Liver (tissue), 9 donors: ENCODE data around the gene PRKD1. TPM values are rescaled to one million over a fixed set of nuclear protein-coding genes. Genes with fewer than 3 reads are reported as not detected.
"Not testable (repeated sequence)": the region's sequence is repeated elsewhere in the genome, so short reads cannot be mapped to it uniquely, and the experiment has no call there.

ENCODE experiments used
- DNase-seq: peaks from one replicate; pipeline ENCODE4 v3.0.0-alpha.2; 2017; ENCODE audit warnings: low spot score
- H3K27ac ChIP-seq, 2 donors: one replicate each; pipeline ENCODE4 v1.7.0; 2013; ENCODE audit warnings: inconsistent platforms in 2 of 2, low read length in 2 of 2, control low read depth in 1 of 2, low read depth in 1 of 2, mild to moderate bottlenecking in 1 of 2
- H3K27me3 ChIP-seq, 4 donors: one replicate each; pipeline versions ENCODE4 v1.6.1 to v1.7.0; 2013; ENCODE audit warnings: low read length in 3 of 4, inconsistent platforms in 1 of 4, mild to moderate bottlenecking in 1 of 4, moderate library complexity in 1 of 4; ENCODE audit not compliant: control insufficient read depth in 4 of 4, insufficient read depth in 4 of 4
- H3K36me3 ChIP-seq, 4 donors: one replicate each; pipeline versions ENCODE4 v1.6.1 to v1.7.0; 2013; ENCODE audit warnings: low read length in 3 of 4, mild to moderate bottlenecking in 3 of 4, low read depth in 1 of 4, moderate library complexity in 1 of 4; ENCODE audit not compliant: control insufficient read depth in 4 of 4, insufficient read depth in 3 of 4
- H3K4me1 ChIP-seq, 4 donors: one replicate each; pipeline versions ENCODE4 v1.6.1 to v1.7.0; 2013; ENCODE audit warnings: low read length in 3 of 4, mild to moderate bottlenecking in 3 of 4, moderate library complexity in 1 of 4; ENCODE audit not compliant: control insufficient read depth in 4 of 4, insufficient read depth in 4 of 4
- H3K4me3 ChIP-seq, 3 donors: one replicate each; pipeline versions ENCODE4 v1.6.1 to v1.7.0; 2013; ENCODE audit warnings: low read length in 3 of 3, control low read depth in 1 of 3, low read depth in 1 of 3, mild to moderate bottlenecking in 1 of 3
- H3K9ac ChIP-seq, 2 donors: one replicate each; pipeline ENCODE4 v1.7.0; 2013; ENCODE audit warnings: low read length in 2 of 2, mild to moderate bottlenecking in 2 of 2, moderate library complexity in 2 of 2, control low read depth in 1 of 2, low read depth in 1 of 2
- H3K9me3 ChIP-seq, 4 donors: one replicate each; pipeline versions ENCODE4 v1.6.1 to v1.7.0; 2013; ENCODE audit warnings: low read length in 3 of 4; ENCODE audit not compliant: control insufficient read depth in 4 of 4
- EGR1 ChIP-seq, 2 donors: IDR thresholded peaks; 2 replicates each; pipeline ENCODE4 v1.6.1; 2016 to 2018; ENCODE audit warnings: antibody characterized with exemption in 2 of 2, low read depth in 2 of 2
- FOXA1 ChIP-seq: IDR thresholded peaks from 2 replicates; pipeline ENCODE4 v1.6.1; 2016; ENCODE audit warnings: antibody characterized with exemption
- FOXA2 ChIP-seq: IDR thresholded peaks from 2 replicates; pipeline ENCODE4 v1.6.1; 2016; ENCODE audit warnings: antibody characterized with exemption
- GABPA ChIP-seq, 2 donors: IDR thresholded peaks in 1 of 2; conservative IDR thresholded peaks in 1 of 2; 2 replicates each; pipeline ENCODE4 v1.6.1; 2016; ENCODE audit warnings: antibody characterized with exemption in 2 of 2, mild to moderate bottlenecking in 1 of 2, moderate library complexity in 1 of 2
- HNF4A ChIP-seq, 2 donors: conservative IDR thresholded peaks; 2 replicates each; pipeline ENCODE4 v1.6.1; 2016; ENCODE audit warnings: antibody characterized with exemption in 2 of 2, mild to moderate bottlenecking in 2 of 2
- HNF4G ChIP-seq: IDR thresholded peaks from 2 replicates; pipeline ENCODE4 v1.6.1; 2016; ENCODE audit warnings: antibody characterized with exemption
- JUND ChIP-seq, 2 donors: IDR thresholded peaks; 2 replicates each; pipeline ENCODE4 v1.6.1; 2016; ENCODE audit warnings: antibody characterized with exemption in 2 of 2
- RAD21 ChIP-seq, 2 donors: IDR thresholded peaks; 2 replicates each; pipeline ENCODE4 v1.6.1; 2016; ENCODE audit warnings: antibody characterized with exemption in 2 of 2, mild to moderate bottlenecking in 2 of 2
- RXRA ChIP-seq, 2 donors: IDR thresholded peaks; 2 replicates each; pipeline ENCODE4 v1.6.1; 2017 to 2018; ENCODE audit warnings: antibody characterized with exemption in 2 of 2, mild to moderate bottlenecking in 1 of 2
- SP1 ChIP-seq: IDR thresholded peaks from 2 replicates; pipeline ENCODE4 v1.6.1; 2018; ENCODE audit warnings: antibody characterized with exemption, mild to moderate bottlenecking
- TAF1 ChIP-seq: conservative IDR thresholded peaks from 2 replicates; pipeline ENCODE4 v1.6.1; 2016; ENCODE audit warnings: antibody characterized with exemption, mild to moderate bottlenecking
- YY1 ChIP-seq: IDR thresholded peaks from 2 replicates; pipeline ENCODE4 v1.6.1; 2016; ENCODE audit warnings: antibody characterized with exemption, mild to moderate bottlenecking
- WGBS: extraction: QIAGEN DNeasy Blood & Tissue Kit; methylation state at CpG from one replicate; pipeline ENCODE4 v1.1.7; 2013; 5-methylcytosine and 5-hydroxymethylcytosine counted together
- polyA plus RNA-seq, 2 donors: library from polyadenylated mRNA; stranded (reverse) in 1 of 2; unstranded in 1 of 2; fragments of 200-250 nt in 1 of 2; fragments of >200 nt in 1 of 2; fragmentation: Nextera tagmentation in 1 of 2; extraction: Ambion mirVana in 1 of 2; gene quantifications; one replicate each; pipeline versions ENCODE4 v1.2.1 to v1.2.3, GENCODE V29; 2013 to 2015
- total RNA-seq, 2 donors: library from RNA; depleted of rRNA; stranded (reverse); fragments of >200 nt; gene quantifications; one replicate each; pipeline ENCODE4 v1.2.3, GENCODE V29; 2014
- TF ChIP-seq, protein P1 (sequence below): IDR thresholded peaks from 2 replicates; pipeline ENCODE4 v1.6.1; 2016; ENCODE audit warnings: antibody characterized with exemption
- TF ChIP-seq, protein P2 (sequence below): IDR thresholded peaks from 2 replicates; pipeline ENCODE4 v1.6.1; 2016; ENCODE audit warnings: antibody characterized with exemption
- TF ChIP-seq, protein P3 (sequence below): IDR thresholded peaks from 2 replicates; pipeline ENCODE4 v1.6.1; 2016; ENCODE audit warnings: antibody characterized with exemption, mild to moderate bottlenecking
- TF ChIP-seq, protein P4 (sequence below): fragments of 150-350 bp; IDR thresholded peaks from 2 replicates; pipeline ENCODE4 v1.5.1; 2017; ENCODE audit warnings: improper control_type of control experiment, low read depth, low read length; ENCODE audit not compliant: missing input control
- TF ChIP-seq, protein P5 (sequence below): IDR thresholded peaks from 2 replicates; pipeline ENCODE4 v1.6.1; 2016; ENCODE audit warnings: antibody characterized with exemption
- donor health status: healthy.
- donor health status: healthy.
- donor health status: healthy.
- donor health status: healthy.
- donor health status: healthy.

The PRKD1 gene
- total and polyA plus RNA-seq, 4 donors: 0.85 to 5.0 (median 0.99) TPM

DNA sequence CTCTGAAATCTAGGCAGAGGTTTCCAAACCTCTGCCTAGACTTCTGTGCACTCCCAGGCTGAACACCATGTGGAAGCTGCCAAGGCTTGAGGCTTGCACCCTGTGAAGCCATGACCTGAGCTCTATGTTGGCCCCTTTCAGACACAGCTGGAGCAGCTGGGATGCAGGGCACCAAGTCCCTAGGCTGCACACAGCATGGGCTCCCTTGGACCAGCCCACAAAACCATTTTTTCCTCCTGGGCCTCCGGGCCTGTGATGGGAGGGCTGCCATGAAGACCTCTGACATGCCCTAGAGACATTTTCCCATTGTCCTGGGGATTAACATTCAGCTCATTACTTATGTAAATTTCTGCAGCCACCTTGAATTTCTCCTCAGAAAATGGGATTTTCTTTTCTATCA lies 88.0 kb downstream of the PRKD1 start:
- H3K9me3 ChIP-seq: peaks cover 6 to 19% (median 8%) of the 10 kb centered on the region in 4 donors
- not testable (repeated sequence) for H3K27ac ChIP-seq, H3K4me3 ChIP-seq, H3K4me1 ChIP-seq, H3K36me3 ChIP-seq, H3K9ac ChIP-seq, DNase-seq, H3K27me3 ChIP-seq
- WGBS: 88% methylated on average over 1 of the region's 1 CpG

DNA sequence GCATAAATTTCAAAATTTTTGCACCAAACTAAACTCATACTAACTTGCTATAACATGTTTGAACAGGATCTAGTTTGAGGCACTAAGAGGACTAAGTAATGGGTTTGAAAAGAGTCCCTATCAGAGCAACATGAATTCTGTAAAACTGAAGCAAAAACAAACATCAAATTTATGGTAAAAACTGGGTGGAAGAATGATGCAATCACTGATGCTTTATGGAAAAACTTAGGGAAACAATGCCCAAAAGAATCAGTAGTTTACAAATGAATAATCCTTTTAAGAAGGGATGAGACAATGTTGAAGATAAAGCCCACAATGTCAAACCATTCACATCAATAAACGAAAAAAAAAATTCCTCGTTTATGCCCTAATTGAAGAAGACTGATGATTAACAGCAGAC lies 88.9 kb downstream of the PRKD1 start:
- H3K27me3 ChIP-seq: no peaks in the 10 kb centered on the region
- peaks cover 6 to 19% (median 8%) of the 10 kb centered on the region in 4 donors for H3K9me3 ChIP-seq
- H3K9ac ChIP-seq: no peak overlapping the region
- DNase-seq: no peak
- no peaks in the 10 kb centered on the region for H3K4me1 ChIP-seq
- no peaks in the 10 kb centered on the region for H3K36me3 ChIP-seq
- no peak overlapping the region for H3K27ac ChIP-seq
- 83% methylated on average over 2 of the region's 2 CpGs for WGBS
- no peak for TF ChIP-seq FOXA1
- no peak for TF ChIP-seq JUND (IDR thresholded peaks at IDR 0.05)
- TF ChIP-seq, protein P1, sequence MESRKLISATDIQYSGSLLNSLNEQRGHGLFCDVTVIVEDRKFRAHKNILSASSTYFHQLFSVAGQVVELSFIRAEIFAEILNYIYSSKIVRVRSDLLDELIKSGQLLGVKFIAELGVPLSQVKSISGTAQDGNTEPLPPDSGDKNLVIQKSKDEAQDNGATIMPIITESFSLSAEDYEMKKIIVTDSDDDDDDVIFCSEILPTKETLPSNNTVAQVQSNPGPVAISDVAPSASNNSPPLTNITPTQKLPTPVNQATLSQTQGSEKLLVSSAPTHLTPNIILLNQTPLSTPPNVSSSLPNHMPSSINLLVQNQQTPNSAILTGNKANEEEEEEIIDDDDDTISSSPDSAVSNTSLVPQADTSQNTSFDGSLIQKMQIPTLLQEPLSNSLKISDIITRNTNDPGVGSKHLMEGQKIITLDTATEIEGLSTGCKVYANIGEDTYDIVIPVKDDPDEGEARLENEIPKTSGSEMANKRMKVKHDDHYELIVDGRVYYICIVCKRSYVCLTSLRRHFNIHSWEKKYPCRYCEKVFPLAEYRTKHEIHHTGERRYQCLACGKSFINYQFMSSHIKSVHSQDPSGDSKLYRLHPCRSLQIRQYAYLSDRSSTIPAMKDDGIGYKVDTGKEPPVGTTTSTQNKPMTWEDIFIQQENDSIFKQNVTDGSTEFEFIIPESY: no peak
- TF ChIP-seq RAD21 (IDR thresholded peaks at IDR 0.05): no peak
- TF ChIP-seq FOXA2: no peak
- TF ChIP-seq, protein P2, sequence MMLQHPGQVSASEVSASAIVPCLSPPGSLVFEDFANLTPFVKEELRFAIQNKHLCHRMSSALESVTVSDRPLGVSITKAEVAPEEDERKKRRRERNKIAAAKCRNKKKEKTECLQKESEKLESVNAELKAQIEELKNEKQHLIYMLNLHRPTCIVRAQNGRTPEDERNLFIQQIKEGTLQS: no peak
- no peak for TF ChIP-seq HNF4A (conservative IDR thresholded peaks at IDR 0.05)
- TF ChIP-seq EGR1 (IDR thresholded peaks at IDR 0.05; ENCODE audit: low read depth in 2 of 2): no peak
- no peak for TF ChIP-seq YY1
- no peak for TF ChIP-seq HNF4G
- TF ChIP-seq, protein P3, sequence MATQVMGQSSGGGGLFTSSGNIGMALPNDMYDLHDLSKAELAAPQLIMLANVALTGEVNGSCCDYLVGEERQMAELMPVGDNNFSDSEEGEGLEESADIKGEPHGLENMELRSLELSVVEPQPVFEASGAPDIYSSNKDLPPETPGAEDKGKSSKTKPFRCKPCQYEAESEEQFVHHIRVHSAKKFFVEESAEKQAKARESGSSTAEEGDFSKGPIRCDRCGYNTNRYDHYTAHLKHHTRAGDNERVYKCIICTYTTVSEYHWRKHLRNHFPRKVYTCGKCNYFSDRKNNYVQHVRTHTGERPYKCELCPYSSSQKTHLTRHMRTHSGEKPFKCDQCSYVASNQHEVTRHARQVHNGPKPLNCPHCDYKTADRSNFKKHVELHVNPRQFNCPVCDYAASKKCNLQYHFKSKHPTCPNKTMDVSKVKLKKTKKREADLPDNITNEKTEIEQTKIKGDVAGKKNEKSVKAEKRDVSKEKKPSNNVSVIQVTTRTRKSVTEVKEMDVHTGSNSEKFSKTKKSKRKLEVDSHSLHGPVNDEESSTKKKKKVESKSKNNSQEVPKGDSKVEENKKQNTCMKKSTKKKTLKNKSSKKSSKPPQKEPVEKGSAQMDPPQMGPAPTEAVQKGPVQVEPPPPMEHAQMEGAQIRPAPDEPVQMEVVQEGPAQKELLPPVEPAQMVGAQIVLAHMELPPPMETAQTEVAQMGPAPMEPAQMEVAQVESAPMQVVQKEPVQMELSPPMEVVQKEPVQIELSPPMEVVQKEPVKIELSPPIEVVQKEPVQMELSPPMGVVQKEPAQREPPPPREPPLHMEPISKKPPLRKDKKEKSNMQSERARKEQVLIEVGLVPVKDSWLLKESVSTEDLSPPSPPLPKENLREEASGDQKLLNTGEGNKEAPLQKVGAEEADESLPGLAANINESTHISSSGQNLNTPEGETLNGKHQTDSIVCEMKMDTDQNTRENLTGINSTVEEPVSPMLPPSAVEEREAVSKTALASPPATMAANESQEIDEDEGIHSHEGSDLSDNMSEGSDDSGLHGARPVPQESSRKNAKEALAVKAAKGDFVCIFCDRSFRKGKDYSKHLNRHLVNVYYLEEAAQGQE: no peak
- H3K4me3 ChIP-seq: no peak overlapping the region

DNA sequence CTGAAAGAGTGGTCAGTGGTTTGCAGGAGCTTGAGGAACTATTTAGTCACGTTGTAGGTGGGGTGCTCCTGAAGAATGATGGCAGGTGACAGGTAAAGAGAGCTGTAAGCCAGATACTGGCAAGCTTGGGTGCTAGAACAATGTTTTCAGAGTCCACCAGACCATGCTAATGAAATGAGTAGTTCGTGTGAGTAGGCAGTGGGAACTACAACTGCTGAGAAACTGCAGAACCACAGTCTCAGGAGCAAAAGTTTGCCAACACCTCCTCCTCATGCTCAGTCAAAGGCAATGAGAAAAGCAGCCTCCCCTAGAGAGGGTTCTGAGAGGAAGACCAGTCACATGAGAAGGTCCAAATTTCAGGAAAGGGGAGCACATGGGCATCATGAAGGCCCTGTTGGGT lies 91.3 kb downstream of the PRKD1 start:
- Histone ChIP-seq H3K27ac (no peak overlapping the region), H3K36me3 (no peaks in the 10 kb centered on the region), H3K4me3 (no peak overlapping the region), H3K27me3 (no peaks in the 10 kb centered on the region), H3K4me1 (no peaks in the 10 kb centered on the region), H3K9me3 (peaks cover 5 to 19% (median 8%) of the 10 kb centered on the region in 4 donors), H3K9ac (no peak overlapping the region)
- WGBS: 62% methylated on average over 2 of the region's 2 CpGs
- TF ChIP-seq YY1: no peak
- no peak for TF ChIP-seq FOXA2
- no peak for TF ChIP-seq HNF4G
- TF ChIP-seq TAF1: no peak
- no peak for TF ChIP-seq GABPA (IDR thresholded peaks at IDR 0.05 in 1 of 2, conservative IDR thresholded peaks at IDR 0.05 in 1 of 2)
- TF ChIP-seq SP1: no peak
- TF ChIP-seq RAD21 (IDR thresholded peaks at IDR 0.05): no peak
- TF ChIP-seq, protein P4, sequence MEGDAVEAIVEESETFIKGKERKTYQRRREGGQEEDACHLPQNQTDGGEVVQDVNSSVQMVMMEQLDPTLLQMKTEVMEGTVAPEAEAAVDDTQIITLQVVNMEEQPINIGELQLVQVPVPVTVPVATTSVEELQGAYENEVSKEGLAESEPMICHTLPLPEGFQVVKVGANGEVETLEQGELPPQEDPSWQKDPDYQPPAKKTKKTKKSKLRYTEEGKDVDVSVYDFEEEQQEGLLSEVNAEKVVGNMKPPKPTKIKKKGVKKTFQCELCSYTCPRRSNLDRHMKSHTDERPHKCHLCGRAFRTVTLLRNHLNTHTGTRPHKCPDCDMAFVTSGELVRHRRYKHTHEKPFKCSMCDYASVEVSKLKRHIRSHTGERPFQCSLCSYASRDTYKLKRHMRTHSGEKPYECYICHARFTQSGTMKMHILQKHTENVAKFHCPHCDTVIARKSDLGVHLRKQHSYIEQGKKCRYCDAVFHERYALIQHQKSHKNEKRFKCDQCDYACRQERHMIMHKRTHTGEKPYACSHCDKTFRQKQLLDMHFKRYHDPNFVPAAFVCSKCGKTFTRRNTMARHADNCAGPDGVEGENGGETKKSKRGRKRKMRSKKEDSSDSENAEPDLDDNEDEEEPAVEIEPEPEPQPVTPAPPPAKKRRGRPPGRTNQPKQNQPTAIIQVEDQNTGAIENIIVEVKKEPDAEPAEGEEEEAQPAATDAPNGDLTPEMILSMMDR: no peak
- TF ChIP-seq FOXA1: no peak
- TF ChIP-seq, protein P5, sequence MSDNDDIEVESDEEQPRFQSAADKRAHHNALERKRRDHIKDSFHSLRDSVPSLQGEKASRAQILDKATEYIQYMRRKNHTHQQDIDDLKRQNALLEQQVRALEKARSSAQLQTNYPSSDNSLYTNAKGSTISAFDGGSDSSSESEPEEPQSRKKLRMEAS: no peak
- TF ChIP-seq RXRA (IDR thresholded peaks at IDR 0.05): no peak
- DNase-seq: no peak
